KOPT-K1 (cell line): ENCODE results near the gene TANGO2.

Source experiments
- H3K27ac ChIP-seq: fragments of 200-600 bp; sonication (generic); 2 replicates; pipeline ENCODE4 v1.5.1; 2016; ENCODE audit warnings: antibody characterized with exemption, mild to moderate bottlenecking, low read depth, low read length; ENCODE audit not compliant: poor library complexity, severe bottlenecking
- H3K36me3 ChIP-seq: fragments of 200-600 bp; sonication (generic); 2 replicates; pipeline ENCODE4 v1.5.1; 2017; ENCODE audit warnings: antibody characterized with exemption, mild to moderate bottlenecking, low read length, moderate library complexity; ENCODE audit not compliant: insufficient read depth
- H3K9me3 ChIP-seq: fragments of 200-600 bp; sonication (generic); 2 replicates; pipeline ENCODE4 v1.5.1; 2017; ENCODE audit warnings: antibody characterized with exemption, low read length, mild to moderate bottlenecking; ENCODE audit not compliant: insufficient read depth, poor library complexity, severe bottlenecking

The TANGO2 gene

DNA sequence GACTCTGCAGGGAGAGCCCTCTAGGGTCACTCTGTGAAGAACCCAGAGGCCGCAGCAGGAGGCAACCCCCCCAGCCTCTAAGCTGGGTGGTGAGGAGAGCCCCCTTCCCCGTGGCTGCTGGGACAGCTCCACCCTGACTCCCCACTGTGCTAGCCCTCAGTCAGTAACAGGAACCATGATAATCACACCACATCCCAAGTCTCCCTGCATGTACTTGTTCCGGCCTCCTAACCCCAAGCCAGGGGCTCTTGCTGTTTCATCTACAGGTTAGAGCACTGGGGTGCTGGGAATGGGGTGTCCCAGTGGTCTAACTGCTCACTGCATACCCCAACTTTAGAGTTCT is 31.2 kb upstream of the TANGO2 start:
- Histone ChIP-seq H3K9me3 (no peaks in the 10 kb centered on the region), H3K36me3 (no peaks in the 10 kb centered on the region), H3K27ac (no peak overlapping the region)

DNA sequence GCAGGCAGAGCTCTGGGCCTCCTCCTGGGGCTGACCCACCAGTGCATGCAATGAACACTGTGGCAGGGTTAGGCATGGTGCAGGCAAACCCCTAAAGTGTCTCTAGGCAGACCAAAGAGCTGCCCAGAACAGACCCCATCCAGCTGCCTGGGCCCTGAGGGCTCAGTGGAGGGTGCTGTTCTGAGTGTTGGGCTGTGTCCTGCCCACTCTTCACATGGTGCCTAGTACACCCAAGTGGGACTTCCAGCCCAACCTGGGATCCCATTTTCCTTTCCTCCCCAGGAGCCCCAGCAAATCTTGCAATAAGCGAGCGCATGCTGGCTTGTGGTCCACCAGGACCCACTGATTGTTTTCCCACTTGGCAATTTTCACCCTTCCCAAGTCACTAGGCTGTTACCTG is 30.7 kb upstream of the TANGO2 start:
- Histone ChIP-seq H3K36me3 (no peaks in the 10 kb centered on the region), H3K27ac (no peak overlapping the region), H3K9me3 (no peaks in the 10 kb centered on the region)

DNA sequence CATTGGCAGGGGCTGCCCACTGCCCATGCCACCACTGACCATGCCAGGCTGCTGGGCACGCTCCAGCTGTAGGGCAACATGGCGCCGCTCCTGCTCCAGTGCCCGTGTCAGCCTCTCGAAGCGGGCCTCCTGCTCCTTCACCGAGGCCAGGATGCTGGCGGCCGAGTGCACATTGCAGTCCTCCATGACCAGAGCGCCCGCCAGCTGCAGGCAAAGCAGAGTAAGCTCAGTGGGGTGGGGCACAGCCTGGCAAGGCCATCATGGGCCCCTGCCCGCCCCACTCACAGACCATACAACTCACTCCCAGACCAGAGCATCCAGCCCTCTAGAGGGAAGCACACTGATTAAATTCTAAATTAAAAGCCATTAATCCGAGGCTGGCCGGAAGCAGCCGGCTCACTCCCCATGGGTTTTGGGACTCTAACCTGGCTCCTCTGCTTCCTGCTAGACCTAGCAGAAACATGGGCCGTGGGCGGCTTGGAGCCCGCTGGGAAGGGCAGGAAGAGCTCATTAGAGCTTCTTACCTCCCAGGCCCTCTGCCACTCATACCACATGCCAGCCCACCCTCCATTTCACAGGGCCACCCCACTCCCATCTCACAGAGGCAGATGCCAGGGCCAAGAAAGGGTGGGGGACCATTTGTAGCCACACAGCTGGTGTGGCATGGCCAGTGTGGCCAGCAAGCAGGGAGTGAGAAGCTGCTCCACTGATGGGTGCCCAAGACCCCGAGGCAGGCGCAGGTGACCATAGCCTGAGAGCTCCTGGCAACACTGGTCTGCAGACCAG is 30.1 kb upstream of the TANGO2 start:
- Histone ChIP-seq H3K27ac (no peak overlapping the region), H3K9me3 (no peaks in the 10 kb centered on the region), H3K36me3 (no peaks in the 10 kb centered on the region)

- no peaks in the 10 kb centered on the region for H3K36me3 ChIP-seq
- no peaks in the 10 kb centered on the region for H3K9me3 ChIP-seq
- no peak overlapping the region for H3K27ac ChIP-seq
Observed at GRCh38 chr22:19991395-19991644, 29.6 kb upstream of the TANGO2 start.

DNA sequence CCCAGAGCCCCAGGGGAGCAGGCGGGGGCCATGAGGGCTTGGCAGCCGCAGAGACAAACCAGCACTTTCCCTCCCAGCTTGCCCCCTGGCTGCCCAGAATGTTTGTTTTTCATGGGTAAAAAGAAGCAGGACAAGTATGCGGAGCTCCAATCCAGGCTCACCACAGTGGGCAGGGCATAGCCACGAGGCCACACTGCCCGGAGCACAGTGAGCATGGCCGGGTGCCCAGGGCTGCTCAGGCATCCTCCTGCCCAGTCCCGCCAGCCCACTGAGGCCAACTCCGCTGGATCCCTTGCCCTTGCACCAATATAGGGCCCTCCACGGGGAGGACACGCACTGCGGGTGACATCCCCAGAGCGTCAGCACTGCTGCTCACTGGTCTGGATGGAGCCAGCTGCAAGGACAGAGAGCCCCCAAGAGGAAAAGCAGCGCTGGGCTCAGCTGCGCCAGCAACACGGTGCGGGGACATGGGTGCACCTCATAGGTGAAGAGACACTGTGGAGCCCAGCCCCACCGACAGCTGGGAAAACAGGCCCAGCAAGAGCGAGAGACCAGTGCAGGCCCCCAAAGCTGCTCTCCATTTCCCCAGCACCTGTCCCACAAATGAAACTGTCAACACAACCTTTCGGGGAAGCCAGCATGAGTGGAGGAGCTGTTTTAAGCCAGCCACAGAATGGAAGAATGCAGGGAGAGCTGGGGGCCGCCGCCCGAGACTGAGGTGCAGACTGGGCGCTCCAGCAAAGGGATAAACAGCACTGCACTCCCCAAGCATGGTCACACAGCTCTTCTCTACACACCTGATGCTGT is 29.1 kb upstream of the TANGO2 start:
- Histone ChIP-seq H3K9me3 (no peaks in the 10 kb centered on the region), H3K27ac (no peak overlapping the region), H3K36me3 (no peaks in the 10 kb centered on the region)

DNA sequence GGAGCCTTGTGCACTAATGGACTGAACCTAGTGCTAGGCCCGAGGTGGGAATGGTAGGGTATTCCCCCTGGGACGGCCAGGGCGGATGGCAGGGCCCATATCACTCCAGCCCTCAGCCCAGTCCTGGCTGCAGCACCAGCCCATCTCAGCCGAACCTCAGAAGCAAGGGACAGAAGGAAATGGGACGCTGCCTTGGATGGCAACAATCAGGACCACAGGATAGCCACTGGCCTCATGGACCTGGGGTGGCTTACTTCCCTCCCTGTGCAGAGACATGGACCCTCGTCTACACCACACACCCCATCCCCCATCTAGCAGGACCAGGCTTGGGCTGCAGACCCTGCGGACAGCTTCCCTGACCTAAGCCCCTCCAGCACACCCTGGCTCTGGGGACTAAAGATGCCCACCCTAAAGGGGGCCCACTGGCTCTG is 28.4 kb upstream of the TANGO2 start:
- Histone ChIP-seq H3K27ac (no peak overlapping the region), H3K36me3 (no peaks in the 10 kb centered on the region), H3K9me3 (no peaks in the 10 kb centered on the region)

GRCh38 chr22:19992921-19993355 is 28.0 kb upstream of the TANGO2 start:
- Histone ChIP-seq H3K9me3 (no peaks in the 10 kb centered on the region), H3K36me3 (no peaks in the 10 kb centered on the region), H3K27ac (no peak overlapping the region)

- Histone ChIP-seq H3K36me3 (no peaks in the 10 kb centered on the region), H3K27ac (no peak overlapping the region), H3K9me3 (no peaks in the 10 kb centered on the region)
Observed at GRCh38 chr22:19993926-19994325, 27.0 kb upstream of the TANGO2 start.

- no peaks in the 10 kb centered on the region for H3K36me3 ChIP-seq
- H3K9me3 ChIP-seq, result no peaks in the 10 kb centered on the region
- H3K27ac ChIP-seq, result no peak overlapping the region
Observed at GRCh38 chr22:19994851-19995610, 25.9 kb upstream of the TANGO2 start.

GRCh38 chr22:19995611-19996339 is 25.1 kb upstream of the TANGO2 start:
- no peak overlapping the region for H3K27ac ChIP-seq

GRCh38 chr22:19996694-19997384 is 24.1 kb upstream of the TANGO2 start:
- no peaks in the 10 kb centered on the region for H3K9me3 ChIP-seq
- H3K27ac ChIP-seq, result no peak overlapping the region
- no peaks in the 10 kb centered on the region for H3K36me3 ChIP-seq

More at GRCh38 chr22:19995611-19996339, 25.1 kb upstream of the TANGO2 start:
- H3K9me3 ChIP-seq, result no peaks in the 10 kb centered on the region
- H3K36me3 ChIP-seq, result no peaks in the 10 kb centered on the region

GRCh38 chr22:19997561-19998231 is 23.2 kb upstream of the TANGO2 start:
- Histone ChIP-seq H3K36me3 (no peaks in the 10 kb centered on the region), H3K9me3 (peaks cover 5% of the 10 kb centered on the region), H3K27ac (no peak overlapping the region)

- Histone ChIP-seq H3K36me3 (no peaks in the 10 kb centered on the region), H3K27ac (no peak overlapping the region), H3K9me3 (peaks cover 12% of the 10 kb centered on the region)
Observed at GRCh38 chr22:19998232-19998951, 22.5 kb upstream of the TANGO2 start.
